NCI-H2107 (cell line): Measurements from ENCODE around the gene SAMD14.

Source experiments
- DNase-seq: peaks from one replicate; lab custom pipeline; 2025; lab: John Stamatoyannopoulos, UW

Gene SAMD14

DNA sequence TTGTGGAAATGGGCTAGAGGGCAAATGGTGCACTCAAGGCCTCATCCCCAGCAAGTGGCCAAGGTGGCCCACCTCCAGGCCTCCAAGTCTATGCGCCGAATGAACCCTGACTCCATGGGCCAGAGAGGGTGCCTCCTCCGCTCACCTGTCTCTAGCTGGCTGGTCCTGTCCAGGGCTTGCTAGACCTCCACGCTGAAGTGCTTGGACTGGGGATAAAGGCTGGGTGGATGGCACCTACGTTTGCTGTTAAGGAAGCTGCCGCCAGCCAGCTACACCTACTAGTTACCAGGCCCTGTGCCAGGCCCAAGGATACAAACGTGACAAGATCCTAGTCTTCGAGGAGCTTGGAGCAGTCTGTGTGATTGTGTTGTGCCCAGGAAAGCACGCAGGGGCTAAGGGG, 35.1 kb upstream of the SAMD14 start:
- no peak for DNase-seq

DNA sequence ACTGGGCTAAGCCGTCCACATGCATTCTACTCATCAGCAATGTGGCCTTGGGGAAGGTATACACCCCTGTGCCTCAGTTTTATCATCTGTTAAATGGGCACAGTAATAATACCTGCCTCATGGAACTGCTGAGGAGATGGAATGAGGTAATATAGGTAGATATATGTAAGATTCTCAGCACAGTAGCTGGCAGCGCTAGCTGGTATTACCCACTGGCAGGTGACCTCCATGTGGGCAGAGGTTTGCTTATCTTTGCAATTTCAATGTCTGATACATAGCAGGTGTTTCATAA, 34.7 kb upstream of the SAMD14 start:
- DNase-seq: no peak

DNA sequence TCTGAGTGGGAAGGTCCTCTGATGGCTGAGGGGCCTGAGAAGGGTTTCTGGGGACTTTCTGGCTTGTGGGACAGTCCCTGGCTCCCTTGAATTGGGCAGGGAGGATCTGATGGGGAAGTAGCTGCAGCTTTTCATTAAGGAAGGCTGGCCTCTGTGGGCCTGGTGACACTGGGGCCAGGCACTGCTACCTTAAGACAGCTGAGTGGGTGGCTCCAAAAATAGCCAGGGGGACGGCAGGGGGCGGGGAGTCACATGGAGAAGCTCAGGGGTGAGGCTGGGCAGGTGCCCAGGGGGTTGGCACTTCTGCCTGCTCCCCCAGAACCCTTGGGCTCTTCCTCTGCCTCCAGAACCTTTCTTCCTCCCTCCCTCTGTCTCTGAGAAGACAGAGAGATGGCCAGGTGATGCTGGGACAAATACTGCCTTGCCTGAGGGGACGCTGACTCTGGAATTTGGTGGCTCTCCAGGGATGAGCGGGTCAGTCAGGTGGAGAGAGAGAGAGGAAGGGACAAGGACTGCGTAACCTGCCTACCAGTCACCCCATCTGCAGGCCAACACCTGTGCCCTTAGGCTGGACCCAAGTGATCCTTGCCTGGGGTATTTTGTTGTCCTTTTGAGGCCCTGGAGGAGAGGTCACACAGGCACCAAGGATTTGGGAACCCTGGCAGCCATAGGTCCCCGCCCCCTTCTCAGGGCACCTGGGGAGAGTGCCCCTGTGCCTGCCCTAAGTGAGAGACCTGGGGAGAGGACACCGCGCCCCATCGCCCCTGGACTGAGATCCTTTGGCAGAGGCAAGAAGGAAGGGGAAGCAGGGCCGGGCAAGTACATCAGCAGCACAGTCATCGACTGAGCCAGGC, 34.1 kb upstream of the SAMD14 start:
- no peak for DNase-seq

DNA sequence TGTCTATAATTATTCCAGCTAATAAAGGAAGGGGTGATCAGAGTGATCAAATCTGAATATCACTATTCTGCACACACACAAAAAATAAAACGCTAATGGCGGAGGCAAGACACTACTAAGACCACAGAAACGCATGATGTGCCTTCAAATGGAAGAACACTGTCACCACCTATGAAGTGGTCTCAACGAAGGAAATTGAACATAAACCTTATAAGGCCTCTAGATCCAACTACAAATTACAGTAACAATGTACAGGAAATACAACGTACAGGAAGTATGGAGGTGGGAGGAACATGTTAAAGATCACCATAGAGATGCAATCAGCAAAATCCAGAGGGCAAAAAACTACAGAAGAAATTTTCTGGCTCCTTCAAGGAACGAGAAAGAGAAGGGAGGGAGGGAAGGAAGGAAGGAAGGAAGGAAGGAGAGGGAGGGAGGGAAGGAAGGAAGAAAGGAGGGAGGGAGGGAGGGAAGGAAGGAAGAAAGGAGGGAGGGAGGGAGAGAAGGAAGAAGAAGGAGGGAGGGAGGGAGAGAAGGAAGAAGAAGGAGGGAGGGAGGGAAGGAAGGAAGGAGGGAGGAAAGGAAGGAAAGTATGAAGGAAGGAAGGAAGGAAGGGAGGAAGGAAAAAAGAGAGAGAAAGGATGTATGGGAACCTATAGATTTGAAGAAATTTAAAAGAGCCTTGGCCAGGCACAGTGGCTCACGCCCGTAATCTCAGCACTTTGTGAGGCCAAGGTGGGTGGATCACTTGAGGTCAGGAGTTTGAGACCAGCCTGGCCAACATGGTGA, 32.7 kb upstream of the SAMD14 start:
- DNase-seq: no peak

DNA sequence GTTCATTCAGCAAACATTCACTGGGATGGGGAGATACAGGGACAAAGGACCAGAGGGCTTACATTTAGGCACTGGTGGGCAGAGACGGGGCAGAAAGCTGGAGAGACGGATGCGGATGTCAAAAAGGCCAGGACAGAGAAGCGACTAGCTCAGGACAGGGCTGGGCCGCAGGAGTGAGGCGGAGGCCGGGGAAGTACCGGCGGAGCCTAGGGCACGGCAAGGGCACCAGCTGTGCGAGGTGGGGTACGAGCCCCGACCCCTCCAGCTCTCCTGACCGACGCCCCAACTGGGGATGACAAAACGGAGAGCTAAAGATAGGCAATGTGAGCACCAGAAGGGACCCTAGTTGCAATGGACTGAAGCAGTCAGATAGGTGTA, 31.9 kb upstream of the SAMD14 start:
- no peak for DNase-seq

DNA sequence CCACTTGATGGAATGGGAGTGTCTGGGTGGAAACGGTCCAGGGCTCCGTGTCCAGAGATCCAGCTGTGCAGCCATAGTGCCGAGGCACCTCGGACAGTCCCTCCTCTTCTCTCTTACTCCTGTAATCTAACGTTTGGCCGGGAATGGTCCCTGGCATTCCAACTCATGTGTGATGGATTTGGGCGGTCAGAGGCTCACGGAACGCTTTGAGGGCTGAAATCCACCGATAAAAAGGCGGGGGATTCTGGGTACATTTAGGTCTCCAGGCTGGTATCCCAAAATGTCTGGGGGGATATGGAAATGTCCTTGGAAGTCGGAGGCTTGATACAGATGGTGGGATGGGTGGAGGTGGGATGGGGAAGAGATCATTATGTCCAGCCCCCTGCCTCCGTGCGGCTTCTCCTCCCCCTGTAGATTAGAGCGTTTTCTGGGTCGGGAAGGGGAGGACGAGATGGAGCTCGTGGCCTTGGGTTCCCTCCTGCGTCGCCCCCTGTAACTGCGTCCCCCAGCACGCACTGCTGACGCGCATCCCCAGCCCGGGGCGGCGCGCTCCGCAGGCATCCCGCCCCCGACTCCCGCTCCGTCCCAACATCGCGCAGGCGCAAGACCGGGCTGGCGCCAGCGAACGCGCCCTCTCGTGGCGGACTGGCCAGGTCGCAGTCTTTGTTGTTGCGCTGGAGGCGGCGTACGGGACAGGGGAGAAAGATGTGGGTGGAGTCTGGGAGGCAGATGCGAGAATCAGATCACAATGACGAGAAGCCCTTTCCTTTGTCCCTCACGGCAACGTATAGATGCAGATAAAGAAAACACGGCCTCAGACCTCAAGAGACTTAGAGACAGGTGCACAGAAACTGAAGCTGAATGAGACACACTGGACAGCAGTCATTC, 31.3 kb upstream of the SAMD14 start:
- peak; percentile 73 for DNase-seq

DNA sequence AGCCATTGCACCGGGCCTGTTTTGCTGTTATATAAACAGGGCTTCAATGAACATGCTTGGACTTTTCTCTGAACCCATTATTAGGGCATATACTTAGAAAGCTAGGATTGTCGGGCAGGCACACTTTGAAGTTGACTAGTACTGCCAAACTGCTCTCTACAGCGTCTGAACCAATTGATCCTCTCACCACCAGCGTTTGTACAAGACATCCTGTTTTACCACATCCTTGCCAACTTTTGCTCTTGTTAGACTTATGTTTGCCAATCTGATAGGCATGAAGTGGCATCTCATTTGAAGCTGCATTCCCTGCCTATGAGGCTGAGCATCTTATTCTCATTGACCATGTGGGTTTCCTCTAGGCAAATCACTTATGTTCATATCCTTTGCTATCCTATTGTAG, 27.9 kb upstream of the SAMD14 start:
- DNase-seq: no peak

DNA sequence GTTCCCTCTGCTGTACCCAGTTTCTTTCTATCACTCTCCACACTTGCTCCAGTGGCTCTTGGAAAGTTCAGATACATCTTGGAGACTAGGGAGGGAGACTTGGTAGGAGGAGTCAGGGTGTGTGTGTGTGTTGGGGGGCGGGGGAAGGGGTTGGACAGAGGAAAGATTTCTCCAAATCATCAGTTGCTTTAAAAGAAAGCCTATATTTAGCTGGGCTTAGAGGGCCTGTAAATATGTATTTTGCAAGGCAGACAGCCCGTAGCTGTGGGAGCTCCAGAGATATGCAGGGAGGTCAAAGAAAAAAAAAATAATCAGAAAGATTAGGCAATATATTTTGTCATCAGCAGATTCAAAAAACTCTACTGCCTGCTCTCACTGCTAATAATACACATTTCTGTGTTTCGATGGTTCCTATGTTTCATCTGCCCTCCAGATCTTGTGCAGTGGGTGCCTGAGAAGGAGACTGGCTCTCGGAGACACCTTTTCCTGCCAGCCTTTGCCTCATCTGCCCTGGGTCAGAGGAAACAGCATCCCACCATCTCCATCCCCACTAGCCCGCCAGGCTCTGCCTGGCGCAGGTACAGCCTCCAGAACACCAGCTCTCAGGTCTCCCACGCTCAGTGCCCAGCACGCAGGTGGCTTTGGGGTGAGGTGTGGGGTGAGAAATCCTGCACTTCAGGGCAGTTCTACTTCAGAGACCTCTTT, 25.3 kb upstream of the SAMD14 start:
- DNase-seq: no peak

DNA sequence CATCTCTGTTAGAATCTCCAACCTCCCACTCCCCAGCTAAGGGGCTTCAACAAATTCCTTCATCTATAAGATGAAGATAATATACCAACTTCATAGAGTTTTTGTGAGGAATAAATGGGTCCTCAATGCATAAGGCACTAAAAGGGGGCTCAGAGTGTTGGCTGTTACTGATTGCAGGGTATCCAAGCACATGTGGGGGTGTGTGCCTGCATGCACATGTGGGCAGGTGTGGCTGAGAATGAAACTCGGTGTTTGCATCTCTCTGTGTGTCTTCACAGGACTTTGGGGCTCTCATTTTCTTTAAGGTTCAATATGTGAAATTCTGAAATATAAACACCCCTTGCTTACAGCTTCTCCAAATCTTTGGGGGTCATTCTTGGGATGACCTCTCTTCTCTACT, 24.6 kb upstream of the SAMD14 start:
- DNase-seq: no peak

DNA sequence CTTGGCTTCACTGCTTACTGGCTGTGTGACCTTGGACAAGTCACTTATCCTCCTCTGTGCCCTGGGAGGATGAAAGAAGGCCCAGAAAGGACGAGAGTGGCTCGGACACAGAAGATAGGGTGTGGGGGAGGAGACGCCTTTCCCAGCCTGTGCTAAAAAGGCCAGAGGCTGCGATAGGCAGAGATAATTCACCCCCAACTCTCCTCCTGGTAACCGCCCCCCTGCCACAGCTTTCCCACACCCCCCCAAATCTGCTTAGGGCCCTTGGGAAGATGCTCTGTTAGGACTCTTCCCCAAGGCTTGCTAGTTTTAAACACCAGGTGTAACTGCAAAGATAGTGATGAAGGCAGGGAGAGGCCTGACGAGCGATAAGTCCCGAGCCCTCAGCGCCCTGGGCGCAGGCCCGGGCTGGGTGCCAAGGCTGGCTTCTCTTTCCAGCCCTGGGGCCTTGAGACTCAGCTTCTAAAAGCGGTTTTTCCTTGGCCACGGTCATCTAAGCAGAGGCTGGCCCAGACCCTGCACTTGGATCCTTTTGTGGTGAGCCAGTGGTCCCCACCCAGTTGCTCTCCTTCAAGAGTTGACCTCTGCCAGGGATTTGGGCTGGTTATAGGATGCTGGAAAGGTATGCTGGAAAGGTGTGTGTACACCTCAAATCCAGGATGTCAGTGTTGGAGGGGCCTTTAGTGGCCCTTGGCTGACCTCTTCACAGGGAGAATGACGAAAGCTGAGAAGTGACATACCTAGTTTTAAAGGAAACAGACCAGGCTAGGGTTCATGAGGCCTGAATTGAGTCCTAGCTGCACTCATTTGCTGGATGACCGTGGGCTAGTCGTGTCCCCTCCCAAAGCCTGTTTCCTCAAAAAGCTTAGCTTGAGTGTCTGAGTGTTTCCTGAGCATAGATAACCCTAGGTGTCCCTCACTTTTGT, 24.0 kb upstream of the SAMD14 start:
- DNase-seq: no peak

DNA sequence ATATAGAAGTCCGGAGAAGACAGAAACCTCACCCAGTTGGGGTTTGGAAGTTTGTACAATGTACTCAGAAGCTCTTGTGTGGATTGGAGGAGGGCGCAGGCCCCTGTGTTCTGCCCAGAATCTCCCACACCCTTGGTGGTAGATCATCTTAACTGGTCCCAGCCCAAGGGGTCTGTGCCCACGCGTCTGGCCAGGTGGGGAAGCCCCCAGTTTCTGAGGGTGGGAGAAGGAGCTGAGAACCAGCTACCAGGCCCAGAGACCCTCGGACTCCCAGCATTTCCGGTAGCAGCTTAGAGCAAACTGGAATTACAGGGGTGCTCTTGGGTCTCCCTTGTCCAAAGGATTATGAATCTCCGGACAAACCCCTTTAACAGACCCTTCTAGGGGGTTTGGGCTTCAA, 22.8 kb upstream of the SAMD14 start:
- DNase-seq: no peak

DNA sequence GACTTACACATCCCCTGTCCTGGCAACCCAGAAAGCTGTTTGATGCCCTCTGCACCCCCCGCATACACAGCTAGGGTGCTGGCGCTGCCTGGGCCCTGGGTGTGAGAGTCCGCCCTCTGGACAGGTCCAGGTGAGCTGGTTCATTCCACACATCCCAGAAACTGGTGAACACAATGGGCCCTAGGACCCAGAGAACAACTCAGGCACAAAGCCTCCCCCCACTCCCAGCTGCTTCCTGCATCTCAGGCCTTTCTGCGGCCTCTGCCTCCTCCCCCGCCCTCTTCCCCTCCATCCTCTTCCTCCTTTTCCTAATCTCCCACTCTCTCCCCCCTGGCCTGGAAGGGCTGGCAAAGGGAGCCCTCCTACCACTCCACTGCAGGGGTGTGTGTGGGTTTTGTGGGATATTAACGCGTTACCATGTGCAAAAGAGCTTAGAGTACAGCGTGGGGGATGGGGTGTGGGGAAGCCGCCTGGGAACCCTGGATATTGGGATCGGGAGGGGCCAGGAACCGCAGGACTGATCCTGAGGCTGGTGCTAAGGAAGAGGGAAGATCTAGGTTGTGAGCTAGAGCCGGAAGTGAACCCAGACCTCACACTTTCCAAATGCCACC, 22.1 kb upstream of the SAMD14 start:
- no peak for DNase-seq

DNA sequence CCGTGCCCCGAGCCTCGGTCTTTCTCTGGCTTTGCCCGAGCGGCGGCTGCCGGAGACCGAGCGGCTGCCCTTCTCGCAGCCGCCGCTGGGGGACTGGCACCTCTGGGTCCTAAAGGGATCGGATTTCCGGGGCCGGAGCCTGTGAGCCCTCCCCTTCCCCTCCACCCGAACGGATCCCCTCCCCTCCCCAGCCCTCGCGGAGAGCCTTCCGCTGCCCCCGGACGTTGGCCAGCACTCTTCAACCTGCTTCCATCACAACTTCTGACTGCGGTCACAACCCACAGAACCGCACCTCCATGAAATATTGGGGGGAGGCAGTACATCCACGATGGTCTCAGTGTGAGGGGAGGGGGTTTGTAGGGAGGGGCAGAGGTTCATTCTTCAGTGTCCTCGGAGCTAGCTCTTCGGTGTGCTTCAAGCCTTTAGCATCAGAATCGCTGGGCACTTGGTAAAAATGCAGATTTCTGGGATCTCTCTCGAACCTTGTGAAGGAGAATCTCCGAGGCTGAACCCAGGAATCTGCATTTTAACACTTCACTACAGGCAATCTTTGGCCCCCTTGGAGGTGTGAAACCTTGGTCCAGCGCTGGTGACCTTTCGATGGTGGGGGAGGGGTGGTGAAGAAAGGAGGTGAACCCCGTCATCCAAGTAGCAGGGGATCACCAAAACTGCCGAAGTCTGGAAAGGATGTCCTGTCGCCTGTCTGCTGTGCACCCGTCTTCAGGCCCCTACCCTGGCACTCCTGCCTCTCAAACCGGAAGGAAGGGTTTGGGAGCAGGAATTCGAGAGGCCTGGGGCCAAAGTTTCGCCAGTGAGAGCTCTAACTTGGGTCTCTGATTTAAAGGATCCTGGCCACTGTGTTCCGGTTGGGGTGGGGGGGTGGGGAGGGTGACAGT, 21.3 kb upstream of the SAMD14 start:
- peak; percentile 72 for DNase-seq

DNA sequence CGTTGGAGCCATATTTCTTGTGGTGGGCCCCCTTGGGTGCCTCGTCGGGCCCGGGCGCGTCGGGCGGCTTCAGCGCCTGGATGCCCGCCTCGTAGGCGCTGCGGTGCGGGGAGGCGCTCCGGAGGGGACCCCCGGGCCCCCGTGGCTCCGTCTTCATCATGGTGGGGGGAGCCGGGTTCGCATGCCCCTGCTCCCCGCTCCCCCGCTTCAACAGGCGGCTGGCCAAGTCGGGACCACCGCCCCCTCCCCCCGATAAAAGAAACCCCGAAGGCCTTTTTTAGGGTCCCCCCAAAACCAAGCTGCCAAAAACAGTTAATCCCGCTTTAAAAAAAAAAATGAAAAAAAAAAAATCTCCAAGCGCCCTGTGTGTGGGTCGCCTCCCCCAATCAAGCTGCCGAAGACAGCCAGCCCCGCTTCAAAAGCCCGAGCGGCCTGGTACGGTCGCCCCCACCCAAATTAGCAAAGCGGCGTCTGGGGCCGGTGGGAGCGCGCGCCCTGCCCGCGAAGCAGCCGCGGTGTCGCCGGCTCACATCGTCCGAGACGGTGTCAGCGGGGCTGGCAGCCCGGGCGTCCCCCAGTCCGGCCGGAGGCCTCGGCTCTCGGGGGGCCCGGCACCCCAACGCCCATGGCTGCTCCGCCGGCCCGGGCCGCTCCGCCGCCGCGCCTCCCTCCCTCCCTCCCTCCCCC, 20.5 kb upstream of the SAMD14 start, which contains the start of gene PPP1R9B:
Gene PPP1R9B (minus strand): TSS at position 324 of the 687 bp plus-strand sequence. CDS start 164 bp downstream, at position 160.
- no peak for DNase-seq

DNA sequence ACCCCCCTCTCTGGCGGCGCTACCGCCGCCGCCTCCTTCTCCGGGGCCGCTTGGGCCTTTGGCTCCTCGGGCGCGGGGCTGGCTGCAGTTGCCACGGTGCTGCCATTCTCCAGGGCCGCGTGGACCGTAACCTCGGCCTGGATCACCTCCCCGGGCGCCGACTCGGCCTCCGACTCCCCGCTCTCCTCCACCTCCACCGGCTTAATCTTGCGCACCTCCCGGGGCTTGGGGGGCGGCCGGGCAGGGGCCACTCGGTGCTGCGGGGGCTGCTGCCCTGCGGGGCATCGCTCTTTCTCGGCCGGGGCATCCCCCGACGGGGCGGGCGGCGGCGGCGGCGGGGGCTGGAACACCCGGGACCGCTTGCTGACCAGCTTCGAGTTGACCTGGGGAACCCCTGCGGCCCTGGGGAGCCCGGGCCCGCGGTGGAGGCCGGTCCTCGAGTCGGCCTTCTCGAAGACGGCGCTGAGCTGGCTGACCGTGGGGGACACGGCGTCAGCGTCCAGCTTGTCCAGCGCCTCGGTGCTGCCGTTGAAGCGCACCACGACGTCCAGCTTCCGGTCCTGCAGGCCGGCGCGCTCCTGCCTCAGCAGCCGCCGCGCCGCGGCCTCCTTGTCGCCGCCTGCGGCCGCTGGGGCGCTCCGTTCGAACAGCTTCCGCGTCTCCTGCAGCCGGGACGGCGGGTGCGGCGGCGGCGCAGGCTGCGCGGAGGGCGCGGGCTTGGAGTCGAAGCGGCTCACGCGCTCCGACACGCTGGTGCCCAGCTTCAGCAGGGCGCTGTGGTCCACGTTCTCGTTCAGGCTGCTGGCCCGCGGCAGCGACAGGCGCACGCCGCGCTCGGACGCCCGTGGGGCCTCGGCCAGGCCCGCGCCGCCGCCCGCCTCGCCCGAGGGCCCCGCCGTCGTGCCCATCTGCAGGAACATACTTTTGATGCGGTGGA, 19.7 kb upstream of the SAMD14 start:
- DNase-seq: no peak

DNA sequence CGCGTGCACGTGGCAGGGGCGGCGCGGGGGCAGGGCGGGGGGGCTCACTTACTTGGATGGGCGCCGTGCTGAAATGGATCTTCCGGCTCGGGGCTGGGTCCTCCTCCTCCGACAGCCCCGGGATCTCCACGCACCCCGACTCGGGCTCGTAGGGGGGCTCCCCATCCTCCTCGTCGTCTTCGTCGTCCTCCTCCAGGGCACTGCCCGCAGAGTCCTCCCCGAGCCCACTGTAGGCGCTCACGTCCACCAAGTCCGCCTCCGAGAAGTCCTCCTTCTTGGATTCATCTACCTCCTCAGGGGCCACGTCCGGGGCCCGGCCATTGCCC, 19.1 kb upstream of the SAMD14 start:
- no peak for DNase-seq

DNA sequence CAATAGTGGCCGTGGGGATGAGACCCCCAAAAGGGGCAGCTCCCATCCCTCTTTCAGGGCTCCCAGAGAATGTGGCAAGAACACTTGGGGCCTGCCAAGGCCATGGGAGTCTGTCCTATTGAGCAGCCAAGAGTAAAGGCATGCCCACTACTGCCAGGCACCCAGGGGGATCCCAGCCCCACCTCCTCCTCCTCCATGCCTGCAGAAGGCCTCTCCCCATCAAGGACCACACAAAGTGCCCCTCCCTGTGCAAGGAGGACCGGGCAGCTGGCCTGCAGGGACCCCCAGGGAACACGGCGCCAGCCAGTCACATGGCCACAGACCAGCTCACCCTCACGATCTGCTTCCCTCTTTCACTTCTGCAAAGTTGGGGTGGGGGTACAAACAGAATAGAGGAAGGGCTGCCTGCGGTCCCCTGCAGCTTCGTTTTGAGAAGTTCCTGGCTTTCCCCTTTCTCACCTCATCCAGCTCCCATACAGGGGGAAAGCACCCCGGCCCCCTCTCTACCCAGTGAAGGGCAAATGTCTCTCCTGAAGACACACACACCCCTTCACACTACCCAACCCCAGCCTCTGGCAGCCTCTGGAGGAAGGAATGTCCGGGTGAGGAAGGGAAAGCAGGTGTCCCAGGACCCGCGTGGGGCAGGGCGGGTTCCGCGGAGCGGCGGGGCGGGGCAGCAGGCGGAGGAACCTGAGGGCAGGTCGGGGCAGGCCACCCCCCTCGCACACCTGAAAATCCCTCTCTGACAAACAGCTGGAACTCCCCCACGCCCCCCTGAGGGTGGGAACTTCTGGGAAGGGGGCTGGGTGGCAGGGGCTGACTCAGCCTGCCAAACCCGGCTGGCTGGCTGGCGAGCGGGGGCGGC, 18.5 kb upstream of the SAMD14 start:
- no peak for DNase-seq
